Esophagus muscularis mucosa (tissue), 3 donors: Measurements from ENCODE around the gene VPS13D.

Source experiments
- POLR2A ChIP-seq: fragments of 450-650 bp; IDR thresholded peaks from one replicate; pipeline ENCODE4 v1.6.1; 2017; ENCODE audit warnings: antibody characterized with exemption, moderate library complexity, mild to moderate bottlenecking, low read depth
- TF ChIP-seq, protein P1 (sequence below), 3 experiments: fragments of 200-600 bp in 2 of 3; fragments of 450-650 bp in 1 of 3; sonication (generic) in 2 of 3; IDR thresholded peaks; one replicate each; pipeline ENCODE4 v1.5.1; 2017 to 2019; ENCODE audit warnings: antibody characterized with exemption in 3 of 3, mild to moderate bottlenecking in 2 of 3, moderate library complexity in 1 of 3

DNA sequence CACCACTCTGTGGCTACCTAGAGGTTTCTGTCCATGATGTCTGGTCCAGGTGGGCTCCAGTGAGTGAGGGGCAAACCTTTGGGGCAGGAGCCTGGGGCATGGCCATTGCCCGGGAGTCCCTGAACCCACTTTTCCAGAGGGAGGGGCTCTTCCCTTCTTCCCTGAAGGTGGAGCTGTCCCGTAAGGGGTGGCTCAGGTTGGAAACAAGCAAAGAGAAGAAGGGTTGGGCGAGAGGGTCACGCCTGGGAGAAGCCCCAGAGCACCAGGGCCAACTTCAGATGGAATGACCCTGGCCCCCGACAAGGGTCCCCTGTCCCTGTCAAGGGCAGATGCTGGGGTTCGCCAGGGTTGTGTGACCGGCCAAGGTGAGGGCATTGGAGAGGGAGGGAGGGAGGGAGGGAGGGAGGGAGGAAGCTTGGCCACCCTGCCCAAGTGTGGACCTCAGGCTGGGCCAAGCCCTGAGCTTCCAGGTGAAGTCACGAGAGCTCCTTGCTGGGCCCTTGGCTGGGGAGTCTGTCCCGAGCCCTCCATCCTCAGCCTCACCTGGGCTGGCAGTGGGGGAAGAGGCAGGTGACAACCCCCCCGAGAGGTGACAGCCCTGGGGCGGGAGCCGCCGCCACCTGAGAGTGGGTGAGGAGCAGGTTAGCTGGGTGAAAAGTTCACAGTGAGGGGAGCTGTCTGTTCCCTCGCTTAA lies 318.6 kb downstream of the VPS13D start:
- TF ChIP-seq, protein P1, sequence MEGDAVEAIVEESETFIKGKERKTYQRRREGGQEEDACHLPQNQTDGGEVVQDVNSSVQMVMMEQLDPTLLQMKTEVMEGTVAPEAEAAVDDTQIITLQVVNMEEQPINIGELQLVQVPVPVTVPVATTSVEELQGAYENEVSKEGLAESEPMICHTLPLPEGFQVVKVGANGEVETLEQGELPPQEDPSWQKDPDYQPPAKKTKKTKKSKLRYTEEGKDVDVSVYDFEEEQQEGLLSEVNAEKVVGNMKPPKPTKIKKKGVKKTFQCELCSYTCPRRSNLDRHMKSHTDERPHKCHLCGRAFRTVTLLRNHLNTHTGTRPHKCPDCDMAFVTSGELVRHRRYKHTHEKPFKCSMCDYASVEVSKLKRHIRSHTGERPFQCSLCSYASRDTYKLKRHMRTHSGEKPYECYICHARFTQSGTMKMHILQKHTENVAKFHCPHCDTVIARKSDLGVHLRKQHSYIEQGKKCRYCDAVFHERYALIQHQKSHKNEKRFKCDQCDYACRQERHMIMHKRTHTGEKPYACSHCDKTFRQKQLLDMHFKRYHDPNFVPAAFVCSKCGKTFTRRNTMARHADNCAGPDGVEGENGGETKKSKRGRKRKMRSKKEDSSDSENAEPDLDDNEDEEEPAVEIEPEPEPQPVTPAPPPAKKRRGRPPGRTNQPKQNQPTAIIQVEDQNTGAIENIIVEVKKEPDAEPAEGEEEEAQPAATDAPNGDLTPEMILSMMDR (IDR thresholded peaks at IDR 0.05): no peak
- no peak for TF ChIP-seq POLR2A
